K562 (cell line): Measurements from ENCODE around the gene TMEM63A. TPM values are rescaled to one million over a fixed set of nuclear protein-coding genes. Genes with fewer than 3 reads are reported as not detected.
A peak's percentile ranks its signal among the peaks of the same experiment; 100 is the strongest.

Experiments used
- ETS1 ChIP-seq: conservative IDR thresholded peaks from 2 replicates; pipeline ENCODE4 v1.6.1; 2011; ENCODE audit warnings: low read depth, mild to moderate bottlenecking, low read length; ENCODE audit not compliant: control insufficient read depth
- HDAC2 ChIP-seq: fragments of 450-650 bp; IDR thresholded peaks from 2 replicates; pipeline ENCODE4 v1.6.1; 2016; ENCODE audit warnings: mild to moderate bottlenecking
- MAZ ChIP-seq, 2 experiments: fragments of 450-650 bp in 1 of 2; sonication (generic) in 1 of 2; formaldehyde crosslinking; IDR thresholded peaks in 1 of 2; conservative IDR thresholded peaks in 1 of 2; 2 replicates each; pipeline versions ENCODE4 v1.4.0 to v1.5.0; 2020; ENCODE audit warnings: mild to moderate bottlenecking in 1 of 2, missing genetic modification reagents in 1 of 2
- MECOM ChIP-seq: fragments of 250-450 bp; sonication (Bioruptor Pico); IDR thresholded peaks from 2 replicates; pipeline ENCODE4 v1.8.0; 2022; ENCODE audit warnings: inconsistent platforms
- NFATC3 ChIP-seq: fragments of 450-650 bp; IDR thresholded peaks from 2 replicates; pipeline ENCODE4 v1.6.1; 2017; ENCODE audit warnings: mild to moderate bottlenecking
- NUFIP1 ChIP-seq: fragments of 450-650 bp; IDR thresholded peaks from 2 replicates; pipeline ENCODE4 v1.6.1; 2018; ENCODE audit not compliant: partially characterized antibody
- SREBF2 ChIP-seq: sonication (generic); formaldehyde crosslinking; IDR thresholded peaks from 2 replicates; pipeline ENCODE4 v1.4.0; 2020; ENCODE audit warnings: mild to moderate bottlenecking, missing genetic modification reagents
- TBL1XR1 ChIP-seq, 2 experiments: IDR thresholded peaks; 2 replicates each; pipeline ENCODE4 v1.6.1; 2012; ENCODE audit warnings: improper control_type of control experiment in 2 of 2, low read length in 2 of 2, mild to moderate bottlenecking in 1 of 2
- ZBTB12 ChIP-seq: fragments of 250-450 bp; sonication (Bioruptor Pico); IDR thresholded peaks from 2 replicates; pipeline ENCODE4 v1.4.0; 2020
- ZNF263 ChIP-seq: sonication (generic); formaldehyde crosslinking; IDR thresholded peaks from 2 replicates; pipeline ENCODE4 v1.8.0; 2022; ENCODE audit warnings: mild to moderate bottlenecking, missing genetic modification reagents, borderline replicate concordance
- polyA plus RNA-seq, 8 experiments: library from polyadenylated mRNA; depleted of rRNA in 4 of 8; stranded (reverse) in 5 of 8; unstranded in 3 of 8; fragments of >200 nt; fragmentation: Nextera tagmentation in 2 of 8; fragmentation: Illumina TruSeq in 1 of 8; extraction: Ambion mirVana in 2 of 8; extraction: Trizol in 1 of 8; gene quantifications; 2 replicates each; pipeline versions ENCODE4 v1.2.1 to v1.2.3, GENCODE V29; 2011 to 2014; ENCODE audit warnings: inconsistent platforms in 1 of 8, missing spikeins in 1 of 8
- total RNA-seq, 7 experiments: library from RNA; depleted of rRNA in 6 of 7; stranded (reverse); fragments of >200 nt in 6 of 7; fragmentation: Illumina TruSeq in 2 of 7; extraction: Trizol in 2 of 7; gene quantifications; 2 replicates each; pipeline versions ENCODE4 v1.2.1 to v1.2.3, GENCODE V29; 2011 to 2021; ENCODE audit warnings: low replicate concordance in 1 of 7
- TF ChIP-seq, protein P1 (sequence below): sonication (generic); formaldehyde crosslinking; IDR thresholded peaks from 2 replicates; pipeline ENCODE4 v1.8.1; 2023; ENCODE audit warnings: mild to moderate bottlenecking, missing genetic modification reagents
- TF ChIP-seq, protein P2 (sequence below): fragments of 450-650 bp; IDR thresholded peaks from 2 replicates; pipeline ENCODE4 v1.6.1; 2018; ENCODE audit warnings: mild to moderate bottlenecking, low read depth; ENCODE audit not compliant: partially characterized antibody

Gene TMEM63A
- total and polyA plus RNA-seq, 9 of the 15 experiments (the other 6 are each of a cell fraction or from before 2014, with no cell fraction given): 2.0 to 54.6 (median 17.5) TPM

- TF ChIP-seq MAZ (CRISPR knock-in tag; conservative IDR thresholded peaks at IDR 0.05 in 1 of 2, IDR thresholded peaks at IDR 0.05 in 1 of 2): no peak
- no peak for TF ChIP-seq ZBTB12
- no peak for TF ChIP-seq ZNF263 (CRISPR knock-in tag)
- TF ChIP-seq, protein P1, sequence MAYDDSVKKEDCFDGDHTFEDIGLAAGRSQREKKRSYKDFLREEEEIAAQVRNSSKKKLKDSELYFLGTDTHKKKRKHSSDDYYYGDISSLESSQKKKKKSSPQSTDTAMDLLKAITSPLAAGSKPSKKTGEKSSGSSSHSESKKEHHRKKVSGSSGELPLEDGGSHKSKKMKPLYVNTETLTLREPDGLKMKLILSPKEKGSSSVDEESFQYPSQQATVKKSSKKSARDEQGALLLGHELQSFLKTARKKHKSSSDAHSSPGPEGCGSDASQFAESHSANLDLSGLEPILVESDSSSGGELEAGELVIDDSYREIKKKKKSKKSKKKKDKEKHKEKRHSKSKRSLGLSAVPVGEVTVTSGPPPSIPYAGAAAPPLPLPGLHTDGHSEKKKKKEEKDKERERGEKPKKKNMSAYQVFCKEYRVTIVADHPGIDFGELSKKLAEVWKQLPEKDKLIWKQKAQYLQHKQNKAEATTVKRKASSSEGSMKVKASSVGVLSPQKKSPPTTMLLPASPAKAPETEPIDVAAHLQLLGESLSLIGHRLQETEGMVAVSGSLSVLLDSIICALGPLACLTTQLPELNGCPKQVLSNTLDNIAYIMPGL: no peak
- no peak for TF ChIP-seq NFATC3
- TF ChIP-seq MECOM (CRISPR knock-in tag): no peak
- no peak for TF ChIP-seq NUFIP1
- TF ChIP-seq TBL1XR1 (IDR thresholded peaks at IDR 0.05; ENCODE audit: low read length in 2 of 2): no peak
- peak; percentile 49; the same call in 1 of the 2 replicates for TF ChIP-seq HDAC2
- TF ChIP-seq, protein P2, sequence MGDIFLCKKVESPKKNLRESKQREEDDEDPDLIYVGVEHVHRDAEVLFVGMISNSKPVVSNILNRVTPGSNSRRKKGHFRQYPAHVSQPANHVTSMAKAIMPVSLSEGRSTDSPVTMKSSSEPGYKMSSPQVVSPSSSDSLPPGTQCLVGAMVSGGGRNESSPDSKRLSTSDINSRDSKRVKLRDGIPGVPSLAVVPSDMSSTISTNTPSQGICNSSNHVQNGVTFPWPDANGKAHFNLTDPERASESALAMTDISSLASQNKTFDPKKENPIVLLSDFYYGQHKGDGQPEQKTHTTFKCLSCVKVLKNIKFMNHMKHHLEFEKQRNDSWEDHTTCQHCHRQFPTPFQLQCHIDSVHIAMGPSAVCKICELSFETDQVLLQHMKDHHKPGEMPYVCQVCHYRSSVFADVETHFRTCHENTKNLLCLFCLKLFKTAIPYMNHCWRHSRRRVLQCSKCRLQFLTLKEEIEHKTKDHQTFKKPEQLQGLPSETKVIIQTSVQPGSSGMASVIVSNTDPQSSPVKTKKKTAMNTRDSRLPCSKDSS: no peak
- no peak for TF ChIP-seq SREBF2 (CRISPR knock-in tag)
- no peak for TF ChIP-seq ETS1
Measured at GRCh38 chr1:225817611-225818061, 64.5 kb downstream of the TMEM63A start (continued).
